OCI-LY7 (cell line): ENCODE data around the gene ZBTB44. TPM values are rescaled to one million over a fixed set of nuclear protein-coding genes. Genes with fewer than 3 reads are reported as not detected.
A peak's percentile ranks its signal among the peaks of the same experiment; 100 is the strongest.

Experiments used
- Bru-seq: library from RNA; stranded (reverse); fragments of 400-500 nt; gene quantifications from one replicate; lab custom pipeline; 2021; lab: Mats Ljungman, UMichigan
- BruChase-seq, 2 experiments: library from RNA; stranded (reverse); fragments of 400-500 nt; gene quantifications; one replicate each; lab custom pipeline; 2021; lab: Mats Ljungman, UMichigan
- BruUV-seq: library from RNA; stranded (reverse); fragments of 400-500 nt; replicated peaks from 2 replicates; lab custom pipeline; 2021; lab: Mats Ljungman, UMichigan
- CTCF ChIA-PET: fragments of 300-600 bp; sonication (Branson Sonifier 250); formaldehyde crosslinking; loops from one replicate; lab custom pipeline; 2022; ENCODE audit warnings: antibody characterized with exemption; ENCODE audit not compliant: unreplicated experiment; lab: Charles Lee
- POLR2A ChIA-PET: fragments of 300-600 bp; sonication (Branson Sonifier 250); formaldehyde crosslinking; loops from one replicate; lab custom pipeline; 2022; ENCODE audit warnings: antibody characterized with exemption; lab: Charles Lee
- DNase-seq: peaks from one replicate; pipeline ENCODE4 v3.0.0-alpha.2; 2015; ENCODE audit warnings: low spot score
- H2AFZ ChIP-seq: fragments of 200-600 bp; sonication (generic), shearing (Covaris generic); 2 replicates; pipeline ENCODE4 v1.6.1; 2014; ENCODE audit warnings: mild to moderate bottlenecking, antibody characterized with exemption, low read length, moderate library complexity
- H3K27ac ChIP-seq: fragments of 200-600 bp; sonication (generic); 2 replicates; pipeline ENCODE4 v1.5.1; 2014; ENCODE audit warnings: mixed run types, low read depth, mild to moderate bottlenecking, moderate library complexity, low read length, inconsistent platforms; ENCODE audit not compliant: poor library complexity, severe bottlenecking
- H3K36me3 ChIP-seq: fragments of 200-600 bp; sonication (generic); 2 replicates; pipeline ENCODE4 v1.6.1; 2014; ENCODE audit warnings: mild to moderate bottlenecking, antibody characterized with exemption, low read length, moderate library complexity, mixed read lengths; ENCODE audit not compliant: insufficient read depth
- H3K4me1 ChIP-seq: fragments of 200-600 bp; sonication (generic); 2 replicates; pipeline ENCODE4 v1.5.1; 2014; ENCODE audit warnings: mild to moderate bottlenecking, low read length; ENCODE audit not compliant: insufficient read depth, poor library complexity, severe bottlenecking
- H3K4me2 ChIP-seq: fragments of 200-600 bp; sonication (generic); 2 replicates; pipeline ENCODE4 v1.6.1; 2014; ENCODE audit warnings: mild to moderate bottlenecking, low read length
- H3K4me3 ChIP-seq: fragments of 200-600 bp; sonication (generic); 2 replicates; pipeline ENCODE4 v1.5.1; 2014; ENCODE audit warnings: mild to moderate bottlenecking, low read depth, low read length; ENCODE audit not compliant: poor library complexity, severe bottlenecking
- H3K79me2 ChIP-seq: fragments of 200-600 bp; sonication (generic); 2 replicates; pipeline ENCODE4 v1.6.1; 2016; ENCODE audit warnings: low read depth, mild to moderate bottlenecking, low read length, moderate library complexity, mixed read lengths; ENCODE audit not compliant: insufficient read depth
- H3K9me2 ChIP-seq: fragments of 200-600 bp; sonication (generic); 2 replicates; pipeline ENCODE4 v1.6.1; 2016; ENCODE audit warnings: mild to moderate bottlenecking, low read length, mixed read lengths; ENCODE audit not compliant: insufficient read depth
- H3K9me3 ChIP-seq: fragments of 200-600 bp; sonication (generic); 2 replicates; pipeline ENCODE4 v1.6.1; 2014; ENCODE audit warnings: mild to moderate bottlenecking, mixed run types, low read length, mixed read lengths
- H4K20me1 ChIP-seq: fragments of 200-600 bp; sonication (generic); 2 replicates; pipeline ENCODE4 v1.6.1; 2014; ENCODE audit warnings: mild to moderate bottlenecking, antibody characterized with exemption, low read length, moderate library complexity, mixed read lengths; ENCODE audit not compliant: insufficient read depth
- CTCF ChIP-seq: fragments of 200-600 bp; sonication (generic); conservative IDR thresholded peaks from 2 replicates; pipeline ENCODE4 v1.5.1; 2014; ENCODE audit warnings: mild to moderate bottlenecking, antibody characterized with exemption, low read length, moderate library complexity, mixed read lengths
- EZH2phosphoT487 ChIP-seq: fragments of 200-600 bp; sonication (generic); IDR thresholded peaks from 2 replicates; pipeline ENCODE4 v1.6.1; 2018; ENCODE audit warnings: low read depth, borderline replicate concordance, mild to moderate bottlenecking, mixed run types, antibody characterized with exemption, low read length, moderate library complexity, mixed read lengths
- intact Hi-C: fragments of 100-400 bp; cut with micrococcal nuclease; formaldehyde crosslinking; loops from one replicate; pipeline ENCODE4 v1.10.0; 2022; ENCODE audit not compliant: unreplicated experiment
- long read RNA-seq: library from polyadenylated mRNA; stranded (forward); transcript quantifications from one replicate; pipeline ENCODE4 v2.0.0, GENCODE V29; 2022
- total RNA-seq, 2 experiments: library from RNA; depleted of rRNA in 1 of 2; stranded (reverse); fragments of >200 nt in 1 of 2; shearing (Covaris generic) in 1 of 2; gene quantifications; 2 replicates each; pipeline ENCODE4 v1.2.3, GENCODE V29; 2014 to 2022

Gene ZBTB44
- total RNA-seq (2014; rRNA removed; shearing (Covaris generic)) (43.3 and 60.2 TPM in 2 replicates), total RNA-seq (2022) (57.4 and 73.9 TPM in 2 replicates), Bru-seq, nascent RNA (percentile 84 among the genes with signal in this experiment), BruChase-seq, experiment 1, labeled RNA remaining after a 6-hour chase (percentile 93 among the genes with signal in this experiment), BruChase-seq, experiment 2, labeled RNA remaining after a 2-hour chase (percentile 90 among the genes with signal in this experiment)
- long read RNA-seq, partial matches to known transcripts: 0 of 19 reads
- long read RNA-seq, other reads (novel, unspliced or antisense): 19 of 19 reads

- Histone ChIP-seq H3K27ac (peak within 1 kb of the TSS; percentile 78), H3K9me3 (peaks cover 2% of the 10 kb centered on the region; the same call in 1 of the 2 replicates), H3K9me2 (no peaks in the 10 kb centered on the region), H3K4me1 (peaks cover 42% of the 10 kb centered on the region), H2AFZ (peak within 1 kb of the TSS; percentile 98), H3K36me3 (0 out of 2 replicates have a peak, but pooled peaks cover 5% of the 10 kb centered on the region), H3K4me3 (peak within 1 kb of the TSS; percentile 89), H3K79me2 (peaks cover 40% of the 10 kb centered on the region), H4K20me1 (peaks cover 13% of the 10 kb centered on the region), H3K4me2 (peak within 1 kb of the TSS; percentile 94)
- peak; percentile 94 for DNase-seq
- intact Hi-C loops: loop anchor here (5.0 to 10.0 kb wide), 4 partner anchors 43 to 310 kb away; partner anchors contain the start of gene PRDM10
- CTCF ChIA-PET: no interaction called here
- POLR2A ChIA-PET: no interaction called here
- no peak for TF ChIP-seq CTCF
- no TSS peak for BruUV-seq
Measured at GRCh38 chr11:130314750-130315285, at the start of gene ZBTB44. ZBTB44 (minus strand) TSS chr11:130314917; CDS start chr11:130261873, 53,044 bp downstream.

DNA sequence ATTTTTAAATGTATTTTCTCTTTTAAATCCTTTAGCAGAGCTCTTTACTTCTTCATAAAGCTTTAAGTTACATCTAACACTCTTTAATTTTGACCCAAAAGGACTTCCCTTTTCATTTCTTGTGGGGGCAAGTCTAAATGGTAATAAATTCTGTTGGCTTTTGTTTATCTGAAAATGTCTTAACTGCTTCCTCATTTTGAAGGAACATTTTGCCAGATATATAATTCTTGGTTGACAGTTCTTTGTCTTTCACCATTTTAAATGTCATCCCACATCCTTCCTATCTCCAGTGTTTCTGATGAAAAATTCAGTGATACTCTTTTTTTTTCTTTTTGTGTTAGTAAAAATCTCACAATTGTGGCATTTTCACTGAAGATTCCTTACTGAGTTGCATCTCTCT, 44.7 kb upstream of the ZBTB44 start:
- BruUV-seq: no TSS peak
- intact Hi-C loops: no loop called here
- no peak overlapping the region for H3K4me3 ChIP-seq
- no peak for TF ChIP-seq EZH2phosphoT487
- no peak for TF ChIP-seq CTCF
- H3K9me2 ChIP-seq: no peaks in the 10 kb centered on the region
- H3K36me3 ChIP-seq: no peaks in the 10 kb centered on the region
- H3K27ac ChIP-seq: no peak overlapping the region
- ChIA-PET POLR2A (interaction anchor here (0.9 kb wide), 1 partner anchor 24 kb away, joined by 3 read pairs; no protein-coding TSS in a partner anchor), CTCF (no interaction called here)
- H3K79me2 ChIP-seq: no peaks in the 10 kb centered on the region
- no peak overlapping the region for H2AFZ ChIP-seq
- no peak for DNase-seq
- no peaks in the 10 kb centered on the region for H4K20me1 ChIP-seq
- H3K9me3 ChIP-seq: peaks cover 11% of the 10 kb centered on the region; the same call in 1 of the 2 replicates
- H3K4me1 ChIP-seq: no peaks in the 10 kb centered on the region
- no peak overlapping the region for H3K4me2 ChIP-seq
